HG03565 (cell line): ENCODE measurements around the gene FADS1.

Experiments used
- ATAC-seq: cut with Tn5 transposase; IDR thresholded peaks from one replicate; pipeline ENCODE4 v1.9.1; 2021; ENCODE audit warnings: mild to moderate bottlenecking, moderate library complexity; ENCODE audit not compliant: unreplicated experiment

Gene FADS1

GRCh38 chr11:61827571-61828378, 11.0 kb upstream of the FADS1 start, which contains the start of gene FADS2:
TSS of gene FADS2 (plus strand) at chr11:61828300. CDS start at chr11:61828391, 91 bp downstream.
- ATAC-seq: peak; percentile 49

- ATAC-seq: no peak
Observed at GRCh38 chr11:61826930-61827570, 10.2 kb upstream of the FADS1 start.

GRCh38 chr11:61820174-61820573, 3.4 kb upstream of the FADS1 start:
- no peak for ATAC-seq

- ATAC-seq: no peak
Observed at GRCh38 chr11:61817471-61818202, 834 bp upstream of the FADS1 start.

GRCh38 chr11:61815790-61816735, 740 bp downstream of the FADS1 start:
- ATAC-seq: no peak

GRCh38 chr11:61814958-61815789, 1.6 kb downstream of the FADS1 start:
- ATAC-seq: peak; percentile 47

- no peak for ATAC-seq
Observed at GRCh38 chr11:61814247-61814957, 2.4 kb downstream of the FADS1 start.

GRCh38 chr11:61812736-61813411, 3.9 kb downstream of the FADS1 start:
- no peak for ATAC-seq

- no peak for ATAC-seq
Observed at GRCh38 chr11:61811831-61812230, 5.0 kb downstream of the FADS1 start.

GRCh38 chr11:61810671-61811175, 6.1 kb downstream of the FADS1 start:
- no peak for ATAC-seq

- no peak for ATAC-seq
Observed at GRCh38 chr11:61806785-61807184, 10.0 kb downstream of the FADS1 start.

- ATAC-seq: no peak
Observed at GRCh38 chr11:61805146-61805545, 11.7 kb downstream of the FADS1 start.

GRCh38 chr11:61803889-61804647, 12.7 kb downstream of the FADS1 start:
- no peak for ATAC-seq

- no peak for ATAC-seq
Observed at GRCh38 chr11:61802605-61803004, 14.2 kb downstream of the FADS1 start.

GRCh38 chr11:61800331-61801281, 16.2 kb downstream of the FADS1 start:
- no peak for ATAC-seq

GRCh38 chr11:61799665-61800284, 17.0 kb downstream of the FADS1 start:
- no peak for ATAC-seq
